ENCODE measurements around the gene CPNE6. TPM values are rescaled to one million over a fixed set of nuclear protein-coding genes. Genes with fewer than 3 reads are reported as not detected.
"Not testable (repeated sequence)": the region's sequence is repeated elsewhere in the genome, so short reads cannot be mapped to it uniquely, and the experiment has no call there.

CPNE6 gene
- polyA plus RNA-seq, 1 donor (not counting 4 experiments of a cell fraction or from before 2014, with no cell fraction given) = not detected

- Histone ChIP-seq H3K4me1 (ENCODE audit: control insufficient read depth, extremely low read depth, insufficient read depth, low read length) (no peaks in the 10 kb centered on the region), H4K20me1 (ENCODE audit: control insufficient read depth, extremely low read depth, insufficient read depth, low read length) (no peaks in the 10 kb centered on the region), H3K27me3 (ENCODE audit: control insufficient read depth, extremely low read depth, insufficient read depth, low read length) (no peaks in the 10 kb centered on the region), H3K4me3 (ENCODE audit: control insufficient read depth in 2 of 3, extremely low read depth in 1 of 3, insufficient read depth in 2 of 3, low read depth in 1 of 3, low read length in 3 of 3) (no peak overlapping the region), H3K4me2 (ENCODE audit: control insufficient read depth, extremely low read depth, insufficient read depth, low read depth, low read length) (no peak overlapping the region), H3K27ac (ENCODE audit: control insufficient read depth, insufficient read depth, low read length) (no peak overlapping the region), H3K79me2 (ENCODE audit: control insufficient read depth, insufficient read depth, low read length) (no peaks in the 10 kb centered on the region), H3K9ac (ENCODE audit: control insufficient read depth, extremely low read depth, insufficient read depth, low read length) (no peak overlapping the region), H2AFZ (ENCODE audit: control insufficient read depth, low read length) (no peak overlapping the region), H3K9me1 (ENCODE audit: control insufficient read depth, extremely low read depth, insufficient read depth, low read length) (no peaks in the 10 kb centered on the region), H3K9me3 (ENCODE audit: control insufficient read depth, low read depth, low read length) (no peaks in the 10 kb centered on the region), H3K36me3 (ENCODE audit: control insufficient read depth in 2 of 2, extremely low read depth in 1 of 2, insufficient read depth in 2 of 2, low read length in 2 of 2) (no peaks in the 10 kb centered on the region)
- TF ChIP-seq EZH2 (IDR thresholded peaks at IDR 0.05; ENCODE audit: low read length) = no peak
- no peak for TF ChIP-seq CTCF (optimal IDR thresholded peaks at IDR 0.05 in 1 of 3, IDR thresholded peaks at IDR 0.05 in 1 of 3, conservative IDR thresholded peaks at IDR 0.05 in 1 of 3; ENCODE audit: extremely low read depth in 1 of 3, insufficient read depth in 2 of 3, low read length in 3 of 3)
- DNase-seq (ENCODE audit: low read depth, low spot score) = no peak
- FAIRE-seq = no peak
- dilution Hi-C loops (cut with MboI; ENCODE audit: extremely low pct_ligation_motif_present, low sequenced_read_pairs) = no loop called here
Measured at GRCh38 chr14:24040692-24041091, 30.7 kb upstream of the CPNE6 start.

GRCh38 chr14:24042746-24043145 is 28.6 kb upstream of the CPNE6 start:
- peak overlapping the region; percentile 39 for H2AFZ ChIP-seq (ENCODE audit: control insufficient read depth, low read length)
- TF ChIP-seq EZH2 (IDR thresholded peaks at IDR 0.05; ENCODE audit: low read length) = no peak
- no peaks in the 10 kb centered on the region for H3K79me2 ChIP-seq (ENCODE audit: control insufficient read depth, insufficient read depth, low read length)
- H3K4me1 ChIP-seq (ENCODE audit: control insufficient read depth, extremely low read depth, insufficient read depth, low read length) = no peaks in the 10 kb centered on the region
- no peak overlapping the region for H3K4me2 ChIP-seq (ENCODE audit: control insufficient read depth, extremely low read depth, insufficient read depth, low read depth, low read length)
- H3K9me1 ChIP-seq (ENCODE audit: control insufficient read depth, extremely low read depth, insufficient read depth, low read length) = no peaks in the 10 kb centered on the region
- H3K9me3 ChIP-seq (ENCODE audit: control insufficient read depth, low read depth, low read length) = no peaks in the 10 kb centered on the region
- H3K27ac ChIP-seq (ENCODE audit: control insufficient read depth, insufficient read depth, low read length) = no peak overlapping the region
- dilution Hi-C loops (cut with MboI; ENCODE audit: extremely low pct_ligation_motif_present, low sequenced_read_pairs) = no loop called here
- H3K36me3 ChIP-seq (ENCODE audit: control insufficient read depth in 2 of 2, extremely low read depth in 1 of 2, insufficient read depth in 2 of 2, low read length in 2 of 2) = no peaks in the 10 kb centered on the region
- no peak overlapping the region for H3K9ac ChIP-seq (ENCODE audit: control insufficient read depth, extremely low read depth, insufficient read depth, low read length)
- DNase-seq (ENCODE audit: low read depth, low spot score) = no peak
- no peaks in the 10 kb centered on the region for H3K27me3 ChIP-seq (ENCODE audit: control insufficient read depth, extremely low read depth, insufficient read depth, low read length)
- no peak for FAIRE-seq
- no peaks in the 10 kb centered on the region for H4K20me1 ChIP-seq (ENCODE audit: control insufficient read depth, extremely low read depth, insufficient read depth, low read length)
- H3K4me3 ChIP-seq (ENCODE audit: control insufficient read depth in 2 of 3, extremely low read depth in 1 of 3, insufficient read depth in 2 of 3, low read depth in 1 of 3, low read length in 3 of 3) = no peak overlapping the region

GRCh38 chr14:24049002-24049401 is 22.4 kb upstream of the CPNE6 start:
- H3K9me3 ChIP-seq (ENCODE audit: control insufficient read depth, low read depth, low read length); H2AFZ ChIP-seq (ENCODE audit: control insufficient read depth, low read length); H3K27ac ChIP-seq (ENCODE audit: control insufficient read depth, insufficient read depth, low read length); H3K79me2 ChIP-seq (ENCODE audit: control insufficient read depth, insufficient read depth, low read length); H3K9ac ChIP-seq (ENCODE audit: control insufficient read depth, extremely low read depth, insufficient read depth, low read length); FAIRE-seq; H3K4me1 ChIP-seq (ENCODE audit: control insufficient read depth, extremely low read depth, insufficient read depth, low read length); dilution Hi-C loops (cut with MboI; ENCODE audit: extremely low pct_ligation_motif_present, low sequenced_read_pairs); H3K9me1 ChIP-seq (ENCODE audit: control insufficient read depth, extremely low read depth, insufficient read depth, low read length); H3K4me2 ChIP-seq (ENCODE audit: control insufficient read depth, extremely low read depth, insufficient read depth, low read depth, low read length); H3K4me3 ChIP-seq (ENCODE audit: control insufficient read depth in 2 of 3, extremely low read depth in 1 of 3, insufficient read depth in 2 of 3, low read depth in 1 of 3, low read length in 3 of 3); H3K27me3 ChIP-seq (ENCODE audit: control insufficient read depth, extremely low read depth, insufficient read depth, low read length); H4K20me1 ChIP-seq (ENCODE audit: control insufficient read depth, extremely low read depth, insufficient read depth, low read length); H3K36me3 ChIP-seq (ENCODE audit: control insufficient read depth in 2 of 2, extremely low read depth in 1 of 2, insufficient read depth in 2 of 2, low read length in 2 of 2); DNase-seq (ENCODE audit: low read depth, low spot score): not testable (repeated sequence)

- H3K9ac ChIP-seq (ENCODE audit: control insufficient read depth, extremely low read depth, insufficient read depth, low read length); H3K9me1 ChIP-seq (ENCODE audit: control insufficient read depth, extremely low read depth, insufficient read depth, low read length); FAIRE-seq; dilution Hi-C loops (cut with MboI; ENCODE audit: extremely low pct_ligation_motif_present, low sequenced_read_pairs); H3K27me3 ChIP-seq (ENCODE audit: control insufficient read depth, extremely low read depth, insufficient read depth, low read length); H3K27ac ChIP-seq (ENCODE audit: control insufficient read depth, insufficient read depth, low read length); H3K36me3 ChIP-seq (ENCODE audit: control insufficient read depth in 2 of 2, extremely low read depth in 1 of 2, insufficient read depth in 2 of 2, low read length in 2 of 2); H2AFZ ChIP-seq (ENCODE audit: control insufficient read depth, low read length); H3K9me3 ChIP-seq (ENCODE audit: control insufficient read depth, low read depth, low read length); H4K20me1 ChIP-seq (ENCODE audit: control insufficient read depth, extremely low read depth, insufficient read depth, low read length); H3K4me1 ChIP-seq (ENCODE audit: control insufficient read depth, extremely low read depth, insufficient read depth, low read length); H3K79me2 ChIP-seq (ENCODE audit: control insufficient read depth, insufficient read depth, low read length); DNase-seq (ENCODE audit: low read depth, low spot score); H3K4me2 ChIP-seq (ENCODE audit: control insufficient read depth, extremely low read depth, insufficient read depth, low read depth, low read length); H3K4me3 ChIP-seq (ENCODE audit: control insufficient read depth in 2 of 3, extremely low read depth in 1 of 3, insufficient read depth in 2 of 3, low read depth in 1 of 3, low read length in 3 of 3): not testable (repeated sequence)
Measured at GRCh38 chr14:24050753-24051152, 20.6 kb upstream of the CPNE6 start.
